Glomerular visceral epithelial cell (primary cell): ENCODE measurements around the gene ZNF35.

Source experiments
- DNase-seq: peaks from one replicate; pipeline ENCODE4 v3.0.0-alpha.2; 2016; ENCODE audit errors: extremely low spot score

The ZNF35 gene

DNA sequence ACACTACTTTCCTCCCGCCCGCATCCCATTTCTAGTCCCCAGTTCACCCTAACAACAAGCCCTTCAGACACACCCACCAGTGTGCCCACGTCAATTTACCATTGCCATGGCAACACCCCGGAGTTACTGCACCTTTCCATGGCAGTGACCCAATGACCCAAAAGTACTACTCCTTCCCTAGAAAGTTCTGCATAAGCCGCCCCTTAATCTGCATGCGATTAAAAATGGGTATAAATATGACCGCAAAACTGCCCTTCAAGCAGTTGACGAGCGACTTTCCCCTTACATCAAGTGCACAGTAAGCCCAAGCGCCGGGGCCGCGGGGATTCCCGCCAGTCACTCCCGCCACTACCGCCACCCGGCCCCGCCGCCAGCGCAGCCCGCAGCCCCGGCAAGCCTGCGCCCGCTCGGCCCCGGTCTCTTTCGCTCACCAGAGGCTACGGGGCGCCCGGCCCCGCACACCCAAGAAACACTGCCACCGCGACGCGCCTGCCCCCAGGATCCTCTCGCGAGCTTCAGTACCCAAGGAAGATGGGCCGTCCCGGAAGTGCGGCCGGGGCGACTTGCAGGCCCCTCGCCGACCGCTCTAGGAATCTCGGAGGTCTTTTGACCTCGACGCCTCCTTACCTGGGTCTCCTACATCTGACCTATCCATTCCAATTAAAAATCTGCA lies 36.7 kb downstream of the ZNF35 start:
- DNase-seq, result peak; percentile 43

DNA sequence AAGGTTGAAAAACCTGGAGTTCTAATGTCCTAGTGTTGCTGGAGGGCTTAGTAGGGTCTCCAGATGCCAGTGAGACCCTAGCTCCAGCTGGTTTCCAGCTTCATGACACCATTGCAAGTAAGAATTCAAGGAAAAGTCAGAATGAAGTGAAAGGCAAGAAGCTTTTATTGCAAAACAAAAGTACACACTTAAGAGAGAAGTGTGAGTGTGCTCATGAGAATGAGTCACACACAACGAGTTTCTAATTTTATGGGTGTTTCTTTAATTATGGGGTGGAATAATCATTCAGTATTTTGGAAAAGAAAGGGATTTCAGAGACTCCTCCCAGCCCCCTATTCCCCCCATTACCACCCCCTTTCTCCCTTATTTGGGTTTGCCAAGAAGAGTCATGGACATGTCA lies 39.4 kb downstream of the ZNF35 start:
- DNase-seq, result no peak
